Right cardiac atrium (tissue), 5 donors: ENCODE results near the gene MVD. TPM values are rescaled to one million over a fixed set of nuclear protein-coding genes. Genes with fewer than 3 reads are reported as not detected.

Source experiments
- ATAC-seq, 2 donors: fragments of 200-7000 bp; cut with Tn5 transposase; one replicate each; pipeline versions ENCODE4 v1.8.0 to v1.9.1; 2020; ENCODE audit warnings: moderate library complexity in 2 of 2, mild to moderate bottlenecking in 1 of 2
- DNase-seq, 3 donors: peaks; one replicate each; pipeline ENCODE4 v3.0.0-alpha.2; 2020
- H3K27ac ChIP-seq: one replicate; pipeline ENCODE4 v1.5.1; 2013; ENCODE audit warnings: mild to moderate bottlenecking, low read length, control low read depth, moderate library complexity
- H3K27me3 ChIP-seq: one replicate; pipeline ENCODE4 v1.6.1; 2013; ENCODE audit not compliant: control insufficient read depth, insufficient read depth
- H3K4me1 ChIP-seq: one replicate; pipeline ENCODE4 v1.6.1; 2013; ENCODE audit warnings: low read length; ENCODE audit not compliant: control insufficient read depth, insufficient read depth
- H3K4me3 ChIP-seq: one replicate; pipeline ENCODE4 v1.5.1; 2013; ENCODE audit warnings: low read length, control low read depth
- H3K9me3 ChIP-seq: one replicate; pipeline ENCODE4 v1.6.1; 2013; ENCODE audit warnings: low read length; ENCODE audit not compliant: control insufficient read depth
- WGBS: extraction: QIAGEN DNeasy Blood & Tissue Kit; methylation state at CpG from one replicate; pipeline ENCODE4 v1.1.7; 2013; 5-methylcytosine and 5-hydroxymethylcytosine counted together
- intact Hi-C, 4 donors: fragments of 100-400 bp; cut with DNase I; formaldehyde crosslinking; loops; one replicate each; pipeline versions ENCODE4 v1.11.0 to v1.14.0; 2022 to 2023
- polyA plus RNA-seq: library from polyadenylated mRNA; stranded (reverse); fragments of 200-250 nt; gene quantifications from one replicate; pipeline ENCODE4 v1.2.3, GENCODE V29; 2013
- total RNA-seq, 4 donors: library from RNA; stranded (reverse); fragmentation: NEBNext Ultra II Directional; extraction: Animal tissue kit (Norgen Biotek cat#: 25700); gene quantifications; one replicate each; pipeline ENCODE4 v1.2.1, GENCODE V29; 2021
- donor health status: healthy with polysubstance abuse.
- donor health status: DM: no; HTN: yes; CAD: no.
- donor health status: DM: no; HTN: no; CAD: no.
- donor health status: DM: no; HTN: yes; CAD: no; lungs with severe emphysema.
- donor health status: DM: yes; HTN: yes; CAD: no.

The MVD gene
- total and polyA plus RNA-seq, 5 donors = 29.8 to 35.9 (median 32.0) TPM

- DNase-seq (peak; percentile 57 to 87 (median 86)), ATAC-seq (peak in 1 of 2 donors; percentile 1)
- Histone ChIP-seq H3K4me3 (no peak overlapping the region), H3K27me3 (no peaks in the 10 kb centered on the region), H3K4me1 (peaks cover 9% of the 10 kb centered on the region), H3K9me3 (no peaks in the 10 kb centered on the region), H3K27ac (peak overlapping the region; percentile 36)
- intact Hi-C loops = no loop called here
- 52% methylated on average over 26 of the region's 26 CpGs for WGBS
Measured at GRCh38 chr16:88703486-88704309, 40.8 kb upstream of the MVD start.

- DNase-seq = no peak
- Histone ChIP-seq H3K9me3 (no peaks in the 10 kb centered on the region), H3K4me1 (peaks cover 9% of the 10 kb centered on the region), H3K27ac (no peak overlapping the region), H3K27me3 (no peaks in the 10 kb centered on the region), H3K4me3 (no peak overlapping the region)
- 79% methylated on average over 31 of the region's 31 CpGs for WGBS
- no peak for ATAC-seq
- intact Hi-C loops = no loop called here
Measured at GRCh38 chr16:88702371-88703210, 39.7 kb upstream of the MVD start.

GRCh38 chr16:88701581-88702370, 38.9 kb upstream of the MVD start:
- intact Hi-C loops = no loop called here

GRCh38 chr16:88700636-88701482, 38.0 kb upstream of the MVD start:
- Histone ChIP-seq H3K9me3 (no peaks in the 10 kb centered on the region), H3K4me3 (no peak overlapping the region), H3K27ac (peak overlapping the region; percentile 19), H3K27me3 (no peaks in the 10 kb centered on the region), H3K4me1 (peaks cover 4% of the 10 kb centered on the region)
- ATAC-seq = peak; percentile 85 to 89
- WGBS = 46% methylated on average over 42 of the region's 42 CpGs
- peak; percentile 90 to 97 (median 96) for DNase-seq
- intact Hi-C loops = no loop called here

More at GRCh38 chr16:88701581-88702370, 38.9 kb upstream of the MVD start:
- DNase-seq (no peak), ATAC-seq (no peak)
- H3K27me3 ChIP-seq = no peaks in the 10 kb centered on the region
- no peaks in the 10 kb centered on the region for H3K9me3 ChIP-seq
- H3K4me3 ChIP-seq = no peak overlapping the region
- H3K27ac ChIP-seq = peak overlapping the region; percentile 19
- peaks cover 4% of the 10 kb centered on the region for H3K4me1 ChIP-seq
- 62% methylated on average over 30 of the region's 30 CpGs for WGBS

- WGBS = 72% methylated on average over 14 of the region's 14 CpGs
- intact Hi-C loops = no loop called here
- H3K27ac ChIP-seq = no peak overlapping the region
- H3K9me3 ChIP-seq = no peaks in the 10 kb centered on the region
- H3K4me3 ChIP-seq = no peak overlapping the region
- no peaks in the 10 kb centered on the region for H3K27me3 ChIP-seq
- no peak for DNase-seq
- no peak for ATAC-seq
- H3K4me1 ChIP-seq = peaks cover 3% of the 10 kb centered on the region
Measured at GRCh38 chr16:88700322-88700635, 37.4 kb upstream of the MVD start.

GRCh38 chr16:88699180-88699579, 36.3 kb upstream of the MVD start:
- Histone ChIP-seq H3K27ac (no peak overlapping the region), H3K4me3 (no peak overlapping the region), H3K27me3 (no peaks in the 10 kb centered on the region), H3K4me1 (no peaks in the 10 kb centered on the region), H3K9me3 (no peaks in the 10 kb centered on the region)
- ATAC-seq (no peak), DNase-seq (no peak)
- WGBS = 94% methylated on average over 16 of the region's 16 CpGs
- intact Hi-C loops = no loop called here

- intact Hi-C loops = no loop called here
- Histone ChIP-seq H3K4me3 (no peak overlapping the region), H3K4me1 (no peaks in the 10 kb centered on the region), H3K9me3 (no peaks in the 10 kb centered on the region), H3K27ac (no peak overlapping the region), H3K27me3 (no peaks in the 10 kb centered on the region)
- ATAC-seq = no peak
- WGBS = 97% methylated on average over 25 of the region's 25 CpGs
- DNase-seq = no peak
Measured at GRCh38 chr16:88698646-88699045, 35.8 kb upstream of the MVD start.

- ATAC-seq (no peak), DNase-seq (no peak)
- no peaks in the 10 kb centered on the region for H3K9me3 ChIP-seq
- H3K27ac ChIP-seq = no peak overlapping the region
- WGBS = 83% methylated on average over 37 of the region's 37 CpGs
- intact Hi-C loops = no loop called here
- H3K4me1 ChIP-seq = no peaks in the 10 kb centered on the region
- no peak overlapping the region for H3K4me3 ChIP-seq
- no peaks in the 10 kb centered on the region for H3K27me3 ChIP-seq
Measured at GRCh38 chr16:88697831-88698615, 35.1 kb upstream of the MVD start.

GRCh38 chr16:88697116-88697830, 34.4 kb upstream of the MVD start:
- Histone ChIP-seq H3K27me3 (no peaks in the 10 kb centered on the region), H3K27ac (no peak overlapping the region), H3K9me3 (no peaks in the 10 kb centered on the region), H3K4me1 (no peaks in the 10 kb centered on the region), H3K4me3 (no peak overlapping the region)
- no peak for ATAC-seq
- DNase-seq = peak in 1 of 3 donors; percentile 63
- WGBS = 86% methylated on average over 47 of the region's 47 CpGs
- intact Hi-C loops = no loop called here
